GM21381 (cell line): ENCODE measurements around the gene PCDH17.

Experiments
- ATAC-seq: cut with Tn5 transposase; IDR thresholded peaks from one replicate; pipeline ENCODE4 v1.9.1; 2021; ENCODE audit warnings: mild to moderate bottlenecking, moderate library complexity; ENCODE audit not compliant: unreplicated experiment

PCDH17 gene

GRCh38 chr13:57724486-57725272 is 93.1 kb downstream of the PCDH17 start:
- no peak for ATAC-seq

- no peak for ATAC-seq
These were observed 93.9 kb downstream of the PCDH17 start for GRCh38 chr13:57725480-57725879.

- ATAC-seq: no peak
These were observed 95.4 kb downstream of the PCDH17 start for GRCh38 chr13:57726981-57727380.

GRCh38 chr13:57734306-57734705 is 102.8 kb downstream of the PCDH17 start:
- no peak for ATAC-seq

- ATAC-seq: no peak
These were observed 107.5 kb downstream of the PCDH17 start for GRCh38 chr13:57739089-57739488.

GRCh38 chr13:57739543-57740190 is 108.1 kb downstream of the PCDH17 start:
- ATAC-seq: no peak

GRCh38 chr13:57740719-57741118 is 109.2 kb downstream of the PCDH17 start:
- no peak for ATAC-seq

- ATAC-seq: no peak
These were observed 116.6 kb downstream of the PCDH17 start for GRCh38 chr13:57748096-57748495.

- no peak for ATAC-seq
These were observed 129.4 kb downstream of the PCDH17 start for GRCh38 chr13:57760951-57761350.

GRCh38 chr13:57763689-57764088 is 132.1 kb downstream of the PCDH17 start:
- ATAC-seq: no peak
